NCI-H345 (cell line): ENCODE measurements around the gene PAX3.

ENCODE experiments used
- DNase-seq: peaks from one replicate; lab custom pipeline; 2025; lab: John Stamatoyannopoulos, UW

Gene PAX3

GRCh38 chr2:222296911-222297599, 1.7 kb downstream of the PAX3 start:
- no peak for DNase-seq

- no peak for DNase-seq
Measured at GRCh38 chr2:222296311-222296741, 2.5 kb downstream of the PAX3 start.

GRCh38 chr2:222295368-222296062, 3.3 kb downstream of the PAX3 start:
- DNase-seq: no peak

- DNase-seq: no peak
Measured at GRCh38 chr2:222294996-222295367, 3.8 kb downstream of the PAX3 start.

GRCh38 chr2:222293660-222294630, 4.9 kb downstream of the PAX3 start:
- no peak for DNase-seq

- no peak for DNase-seq
Measured at GRCh38 chr2:222292149-222293134, 6.4 kb downstream of the PAX3 start.

- DNase-seq: no peak
Measured at GRCh38 chr2:222291485-222291841, 7.3 kb downstream of the PAX3 start.

- DNase-seq: peak; percentile 24
Measured at GRCh38 chr2:222290736-222291484, 7.9 kb downstream of the PAX3 start.

- DNase-seq: no peak
Measured at GRCh38 chr2:222290401-222290735, 8.4 kb downstream of the PAX3 start.

- DNase-seq: no peak
Measured at GRCh38 chr2:222289278-222290160, 9.3 kb downstream of the PAX3 start.

GRCh38 chr2:222288590-222289277, 10.1 kb downstream of the PAX3 start:
- DNase-seq: no peak

GRCh38 chr2:222287862-222288479, 10.8 kb downstream of the PAX3 start:
- DNase-seq: no peak

- no peak for DNase-seq
Measured at GRCh38 chr2:222284466-222284865, 14.3 kb downstream of the PAX3 start.

GRCh38 chr2:222283634-222284033, 15.2 kb downstream of the PAX3 start:
- no peak for DNase-seq

- DNase-seq: no peak
Measured at GRCh38 chr2:222281506-222281905, 17.3 kb downstream of the PAX3 start.

GRCh38 chr2:222280795-222281194, 18.0 kb downstream of the PAX3 start:
- no peak for DNase-seq

- peak; percentile 58 for DNase-seq
Measured at GRCh38 chr2:222272446-222273015, 26.3 kb downstream of the PAX3 start.

GRCh38 chr2:222271854-222272253, 26.9 kb downstream of the PAX3 start:
- DNase-seq: no peak
